ENCODE measurements around the gene ARHGAP25. TPM values are rescaled to one million over a fixed set of nuclear protein-coding genes. Genes with fewer than 3 reads are reported as not detected.

ARHGAP25 gene
- total and polyA plus RNA-seq, 2 donors (not counting 3 experiments of a cell fraction or from before 2014, with no cell fraction given), result 0.50 to 2.0 TPM

DNA sequence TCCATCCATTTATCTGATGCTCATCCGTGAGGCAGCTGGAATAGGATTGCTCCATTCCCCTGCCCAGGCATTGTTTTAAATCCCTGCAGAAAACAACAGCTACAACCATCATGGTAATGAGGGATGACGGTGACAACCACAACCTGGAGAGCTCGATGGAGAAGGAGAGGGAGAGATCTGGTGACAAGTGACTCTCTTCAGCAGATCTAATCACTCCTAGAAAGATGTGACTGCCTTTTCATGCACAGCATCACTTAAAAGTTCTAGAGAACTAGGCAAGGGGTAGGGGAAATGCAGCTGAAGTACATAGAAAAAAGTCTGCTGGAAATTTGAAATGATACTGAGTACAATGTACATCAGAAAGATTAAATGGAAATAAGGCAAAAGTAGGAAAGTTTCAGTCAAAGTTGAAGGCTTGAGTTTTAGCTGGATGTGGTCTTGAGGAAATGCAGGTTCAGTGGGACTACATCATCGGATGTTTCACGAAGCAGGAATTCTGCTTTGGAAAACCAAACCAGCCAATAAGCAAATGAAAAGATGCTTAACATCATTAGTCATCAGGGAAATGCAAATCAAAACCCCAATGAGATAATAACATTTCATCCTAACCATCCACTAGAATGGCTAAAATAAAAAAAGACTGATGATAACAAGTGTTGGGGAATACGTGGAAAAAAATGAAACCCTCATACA, 6.8 kb upstream of the ARHGAP25 start:
- Histone ChIP-seq H4K20me1 (replicated peaks; ENCODE audit: control insufficient read depth, extremely low read depth, insufficient read depth, low read length) (no peaks in the 10 kb centered on the region), H3K79me2 (ENCODE audit: control insufficient read depth, insufficient read depth, low read length) (no peaks in the 10 kb centered on the region), H3K27me3 (ENCODE audit: control insufficient read depth in 2 of 2, insufficient read depth in 2 of 2, low read length in 2 of 2) (peaks cover 10 to 22% of the 10 kb centered on the region in 2 experiments), H3K36me3 (ENCODE audit: control insufficient read depth in 2 of 2, extremely low read depth in 1 of 2, insufficient read depth in 2 of 2, low read length in 2 of 2) (no peaks in the 10 kb centered on the region), H2AFZ (ENCODE audit: low read depth, low read length) (no peak overlapping the region), H3K9ac (replicated peaks; ENCODE audit: extremely low read depth, insufficient read depth, low read length) (no peak overlapping the region), H3K4me2 (ENCODE audit: insufficient read depth, low read length) (no peak overlapping the region), H3K9me1 (replicated peaks; ENCODE audit: control insufficient read depth, extremely low read depth, insufficient read depth, low read length) (no peaks in the 10 kb centered on the region), H3K9me3 (replicated peaks; ENCODE audit: control insufficient read depth, insufficient read depth, low read length) (no peaks in the 10 kb centered on the region), H3K4me3 (replicated peaks in 1 of 3; ENCODE audit: insufficient read depth in 1 of 3, low read depth in 1 of 3, low read length in 3 of 3) (no peak overlapping the region), H3K27ac (ENCODE audit: insufficient read depth, low read depth, low read length) (no peak overlapping the region), H3K4me1 (ENCODE audit: control insufficient read depth, extremely low read depth, insufficient read depth, low read length) (no peaks in the 10 kb centered on the region)
- intact Hi-C loops (cut with micrococcal nuclease) (no loop called here), dilution Hi-C loops (cut with MboI; ENCODE audit: extremely low pct_ligation_motif_present, low sequenced_read_pairs) (loop anchor here (25.0 kb wide), 1 partner anchor 209 kb away; no protein-coding TSS in a partner anchor)
- BruUV-seq (replicated peaks), result no TSS peak
- TF ChIP-seq EZH2 (IDR thresholded peaks at IDR 0.05; ENCODE audit: borderline replicate concordance, low read depth, low read length, severe bottlenecking) (no peak), MYC (IDR thresholded peaks at IDR 0.05; ENCODE audit: low read depth, low read length) (no peak), FOS (IDR thresholded peaks at IDR 0.05; ENCODE audit: borderline replicate concordance, insufficient read depth, low read length) (no peak), JUN (IDR thresholded peaks at IDR 0.05; ENCODE audit: borderline replicate concordance, insufficient read depth, insufficient read length, low read depth) (no peak), POLR2A (IDR thresholded peaks at IDR 0.05; ENCODE audit: low read depth, low read length) (no peak), POLR2AphosphoS5 (IDR thresholded peaks at IDR 0.05; ENCODE audit: insufficient read depth, low read depth, low read length) (no peak), GATA2 (IDR thresholded peaks at IDR 0.05; ENCODE audit: insufficient read depth, insufficient read length, low read depth, low read length) (no peak)
- TF ChIP-seq, protein P1, sequence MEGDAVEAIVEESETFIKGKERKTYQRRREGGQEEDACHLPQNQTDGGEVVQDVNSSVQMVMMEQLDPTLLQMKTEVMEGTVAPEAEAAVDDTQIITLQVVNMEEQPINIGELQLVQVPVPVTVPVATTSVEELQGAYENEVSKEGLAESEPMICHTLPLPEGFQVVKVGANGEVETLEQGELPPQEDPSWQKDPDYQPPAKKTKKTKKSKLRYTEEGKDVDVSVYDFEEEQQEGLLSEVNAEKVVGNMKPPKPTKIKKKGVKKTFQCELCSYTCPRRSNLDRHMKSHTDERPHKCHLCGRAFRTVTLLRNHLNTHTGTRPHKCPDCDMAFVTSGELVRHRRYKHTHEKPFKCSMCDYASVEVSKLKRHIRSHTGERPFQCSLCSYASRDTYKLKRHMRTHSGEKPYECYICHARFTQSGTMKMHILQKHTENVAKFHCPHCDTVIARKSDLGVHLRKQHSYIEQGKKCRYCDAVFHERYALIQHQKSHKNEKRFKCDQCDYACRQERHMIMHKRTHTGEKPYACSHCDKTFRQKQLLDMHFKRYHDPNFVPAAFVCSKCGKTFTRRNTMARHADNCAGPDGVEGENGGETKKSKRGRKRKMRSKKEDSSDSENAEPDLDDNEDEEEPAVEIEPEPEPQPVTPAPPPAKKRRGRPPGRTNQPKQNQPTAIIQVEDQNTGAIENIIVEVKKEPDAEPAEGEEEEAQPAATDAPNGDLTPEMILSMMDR (IDR thresholded peaks at IDR 0.05; ENCODE audit: extremely low read depth in 1 of 2, insufficient read depth in 1 of 2, low read depth in 1 of 2, low read length in 2 of 2), result no peak
- TF ChIP-seq, protein P2, sequence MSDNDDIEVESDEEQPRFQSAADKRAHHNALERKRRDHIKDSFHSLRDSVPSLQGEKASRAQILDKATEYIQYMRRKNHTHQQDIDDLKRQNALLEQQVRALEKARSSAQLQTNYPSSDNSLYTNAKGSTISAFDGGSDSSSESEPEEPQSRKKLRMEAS (IDR thresholded peaks at IDR 0.05; ENCODE audit: insufficient read depth, insufficient read length), result no peak
- DNase-seq (ENCODE audit: low read depth, low spot score), result no peak
- ChIA-PET POLR2A (no interaction called here), CTCF (interaction anchor here (1.1 to 2.1 kb wide), 4 partner anchors 10 to 265 kb away, joined by 5 to 7 read pairs (median 6); no protein-coding TSS in a partner anchor)
- no peak for FAIRE-seq

Measured in endothelial cell of umbilical vein (primary cell).